ENCODE results near the gene IL4R. TPM values are rescaled to one million over a fixed set of nuclear protein-coding genes. Genes with fewer than 3 reads are reported as not detected.

Gene IL4R
- total and polyA plus RNA-seq, 2 of the 13 experiments (the other 11 are each of a cell fraction or from before 2014, with no cell fraction given): 15.9 to 49.6 TPM

DNA sequence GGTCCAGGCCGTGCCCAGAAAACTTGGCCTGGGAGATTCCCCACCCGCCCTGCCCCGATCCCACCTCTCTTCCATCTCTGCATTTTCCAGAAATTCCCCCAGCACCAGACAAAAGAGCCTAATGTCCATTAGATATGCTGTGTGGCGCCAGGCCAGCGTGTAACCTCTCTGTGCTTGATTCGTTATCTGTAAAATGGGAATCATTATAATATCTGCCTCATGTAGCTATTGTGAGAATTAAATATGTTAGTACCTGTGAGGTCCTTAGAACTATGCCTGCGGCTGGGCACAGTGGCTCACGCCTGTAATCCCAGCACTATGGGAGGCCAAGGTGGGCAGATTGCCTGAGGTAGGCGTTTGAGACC, 54.6 kb downstream of the IL4R start (continued):
- TF ChIP-seq, protein P1, sequence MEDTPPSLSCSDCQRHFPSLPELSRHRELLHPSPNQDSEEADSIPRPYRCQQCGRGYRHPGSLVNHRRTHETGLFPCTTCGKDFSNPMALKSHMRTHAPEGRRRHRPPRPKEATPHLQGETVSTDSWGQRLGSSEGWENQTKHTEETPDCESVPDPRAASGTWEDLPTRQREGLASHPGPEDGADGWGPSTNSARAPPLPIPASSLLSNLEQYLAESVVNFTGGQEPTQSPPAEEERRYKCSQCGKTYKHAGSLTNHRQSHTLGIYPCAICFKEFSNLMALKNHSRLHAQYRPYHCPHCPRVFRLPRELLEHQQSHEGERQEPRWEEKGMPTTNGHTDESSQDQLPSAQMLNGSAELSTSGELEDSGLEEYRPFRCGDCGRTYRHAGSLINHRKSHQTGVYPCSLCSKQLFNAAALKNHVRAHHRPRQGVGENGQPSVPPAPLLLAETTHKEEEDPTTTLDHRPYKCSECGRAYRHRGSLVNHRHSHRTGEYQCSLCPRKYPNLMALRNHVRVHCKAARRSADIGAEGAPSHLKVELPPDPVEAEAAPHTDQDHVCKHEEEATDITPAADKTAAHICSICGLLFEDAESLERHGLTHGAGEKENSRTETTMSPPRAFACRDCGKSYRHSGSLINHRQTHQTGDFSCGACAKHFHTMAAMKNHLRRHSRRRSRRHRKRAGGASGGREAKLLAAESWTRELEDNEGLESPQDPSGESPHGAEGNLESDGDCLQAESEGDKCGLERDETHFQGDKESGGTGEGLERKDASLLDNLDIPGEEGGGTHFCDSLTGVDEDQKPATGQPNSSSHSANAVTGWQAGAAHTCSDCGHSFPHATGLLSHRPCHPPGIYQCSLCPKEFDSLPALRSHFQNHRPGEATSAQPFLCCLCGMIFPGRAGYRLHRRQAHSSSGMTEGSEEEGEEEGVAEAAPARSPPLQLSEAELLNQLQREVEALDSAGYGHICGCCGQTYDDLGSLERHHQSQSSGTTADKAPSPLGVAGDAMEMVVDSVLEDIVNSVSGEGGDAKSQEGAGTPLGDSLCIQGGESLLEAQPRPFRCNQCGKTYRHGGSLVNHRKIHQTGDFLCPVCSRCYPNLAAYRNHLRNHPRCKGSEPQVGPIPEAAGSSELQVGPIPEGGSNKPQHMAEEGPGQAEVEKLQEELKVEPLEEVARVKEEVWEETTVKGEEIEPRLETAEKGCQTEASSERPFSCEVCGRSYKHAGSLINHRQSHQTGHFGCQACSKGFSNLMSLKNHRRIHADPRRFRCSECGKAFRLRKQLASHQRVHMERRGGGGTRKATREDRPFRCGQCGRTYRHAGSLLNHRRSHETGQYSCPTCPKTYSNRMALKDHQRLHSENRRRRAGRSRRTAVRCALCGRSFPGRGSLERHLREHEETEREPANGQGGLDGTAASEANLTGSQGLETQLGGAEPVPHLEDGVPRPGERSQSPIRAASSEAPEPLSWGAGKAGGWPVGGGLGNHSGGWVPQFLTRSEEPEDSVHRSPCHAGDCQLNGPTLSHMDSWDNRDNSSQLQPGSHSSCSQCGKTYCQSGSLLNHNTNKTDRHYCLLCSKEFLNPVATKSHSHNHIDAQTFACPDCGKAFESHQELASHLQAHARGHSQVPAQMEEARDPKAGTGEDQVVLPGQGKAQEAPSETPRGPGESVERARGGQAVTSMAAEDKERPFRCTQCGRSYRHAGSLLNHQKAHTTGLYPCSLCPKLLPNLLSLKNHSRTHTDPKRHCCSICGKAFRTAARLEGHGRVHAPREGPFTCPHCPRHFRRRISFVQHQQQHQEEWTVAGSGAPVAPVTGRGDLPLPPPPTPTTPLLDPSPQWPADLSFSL (CRISPR knock-in tag; IDR thresholded peaks at IDR 0.05): no peak
- TF ChIP-seq TOE1 (CRISPR knock-in tag; IDR thresholded peaks at IDR 0.05): no peak
- TF ChIP-seq, protein P2, sequence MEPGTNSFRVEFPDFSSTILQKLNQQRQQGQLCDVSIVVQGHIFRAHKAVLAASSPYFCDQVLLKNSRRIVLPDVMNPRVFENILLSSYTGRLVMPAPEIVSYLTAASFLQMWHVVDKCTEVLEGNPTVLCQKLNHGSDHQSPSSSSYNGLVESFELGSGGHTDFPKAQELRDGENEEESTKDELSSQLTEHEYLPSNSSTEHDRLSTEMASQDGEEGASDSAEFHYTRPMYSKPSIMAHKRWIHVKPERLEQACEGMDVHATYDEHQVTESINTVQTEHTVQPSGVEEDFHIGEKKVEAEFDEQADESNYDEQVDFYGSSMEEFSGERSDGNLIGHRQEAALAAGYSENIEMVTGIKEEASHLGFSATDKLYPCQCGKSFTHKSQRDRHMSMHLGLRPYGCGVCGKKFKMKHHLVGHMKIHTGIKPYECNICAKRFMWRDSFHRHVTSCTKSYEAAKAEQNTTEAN (CRISPR knock-in tag; conservative IDR thresholded peaks at IDR 0.05): no peak
- TF ChIP-seq, protein P3, sequence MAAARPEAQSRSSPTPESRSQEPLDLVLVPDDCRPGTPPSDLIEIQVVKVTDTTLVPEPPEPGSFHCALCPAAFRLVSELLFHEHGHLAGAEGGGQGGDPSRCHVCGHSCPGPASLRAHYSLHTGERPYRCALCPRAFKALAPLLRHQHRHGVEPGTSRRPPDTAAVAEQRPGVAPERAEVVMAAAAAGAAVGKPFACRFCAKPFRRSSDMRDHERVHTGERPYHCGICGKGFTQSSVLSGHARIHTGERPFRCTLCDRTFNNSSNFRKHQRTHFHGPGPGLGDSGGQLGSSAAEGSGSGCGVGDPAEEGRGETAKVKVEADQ (CRISPR knock-in tag; IDR thresholded peaks at IDR 0.05; ENCODE audit: borderline replicate concordance): 0 out of 2 replicates have a peak, but pooled peaks have one; percentile 11
- TF ChIP-seq, protein P4, sequence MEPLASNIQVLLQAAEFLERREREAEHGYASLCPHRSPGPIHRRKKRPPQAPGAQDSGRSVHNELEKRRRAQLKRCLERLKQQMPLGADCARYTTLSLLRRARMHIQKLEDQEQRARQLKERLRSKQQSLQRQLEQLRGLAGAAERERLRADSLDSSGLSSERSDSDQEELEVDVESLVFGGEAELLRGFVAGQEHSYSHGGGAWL (CRISPR knock-in tag; IDR thresholded peaks at IDR 0.05): 0 out of 2 replicates have a peak, but pooled peaks have one; percentile 1

Data from HepG2 (cell line).